ENCODE data around the gene TSPAN2.

DNA sequence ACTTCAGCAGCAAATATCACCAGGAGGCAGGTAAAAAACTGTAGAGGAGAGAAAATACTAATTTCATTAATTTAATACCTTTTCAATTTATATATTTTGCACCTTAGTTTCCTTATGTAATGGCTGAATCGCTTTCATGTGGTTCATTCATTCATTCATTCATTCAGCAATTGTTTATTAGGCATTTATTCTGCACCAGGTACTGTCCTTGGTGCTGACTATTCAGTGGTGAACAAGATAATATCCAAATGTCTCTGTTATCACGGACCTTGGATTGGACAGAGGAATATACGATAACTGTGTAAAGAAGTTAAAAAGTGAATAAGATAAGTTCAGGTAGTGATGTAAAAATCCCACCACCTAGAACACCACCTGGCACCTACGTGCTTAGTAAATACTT lies 28.8 kb downstream of the TSPAN2 start:
- TF ChIP-seq, protein P1, sequence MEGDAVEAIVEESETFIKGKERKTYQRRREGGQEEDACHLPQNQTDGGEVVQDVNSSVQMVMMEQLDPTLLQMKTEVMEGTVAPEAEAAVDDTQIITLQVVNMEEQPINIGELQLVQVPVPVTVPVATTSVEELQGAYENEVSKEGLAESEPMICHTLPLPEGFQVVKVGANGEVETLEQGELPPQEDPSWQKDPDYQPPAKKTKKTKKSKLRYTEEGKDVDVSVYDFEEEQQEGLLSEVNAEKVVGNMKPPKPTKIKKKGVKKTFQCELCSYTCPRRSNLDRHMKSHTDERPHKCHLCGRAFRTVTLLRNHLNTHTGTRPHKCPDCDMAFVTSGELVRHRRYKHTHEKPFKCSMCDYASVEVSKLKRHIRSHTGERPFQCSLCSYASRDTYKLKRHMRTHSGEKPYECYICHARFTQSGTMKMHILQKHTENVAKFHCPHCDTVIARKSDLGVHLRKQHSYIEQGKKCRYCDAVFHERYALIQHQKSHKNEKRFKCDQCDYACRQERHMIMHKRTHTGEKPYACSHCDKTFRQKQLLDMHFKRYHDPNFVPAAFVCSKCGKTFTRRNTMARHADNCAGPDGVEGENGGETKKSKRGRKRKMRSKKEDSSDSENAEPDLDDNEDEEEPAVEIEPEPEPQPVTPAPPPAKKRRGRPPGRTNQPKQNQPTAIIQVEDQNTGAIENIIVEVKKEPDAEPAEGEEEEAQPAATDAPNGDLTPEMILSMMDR (IDR thresholded peaks at IDR 0.05): no peak
- TF ChIP-seq POLR2A (IDR thresholded peaks at IDR 0.05): no peak
